ENCODE data around the gene ITPRID2.

- TF ChIP-seq EZH2 (IDR thresholded peaks at IDR 0.05) = no peak
- no peak for TF ChIP-seq POLR2AphosphoS5 (IDR thresholded peaks at IDR 0.05; ENCODE audit: borderline replicate concordance, low read depth, low read length)
- TF ChIP-seq FOXP2 (optimal IDR thresholded peaks at IDR 0.05; ENCODE audit: control extremely low read depth, extremely low read length, insufficient read depth) = no peak
Observed at GRCh38 chr2:181887045-181887444, 4.5 kb upstream of the ITPRID2 start.
